HL-60 (cell line): ENCODE results near the gene SLC22A3.

Source experiments
- CTCF ChIP-seq: IDR thresholded peaks from one replicate; pipeline ENCODE4 v1.5.1; 2011; ENCODE audit warnings: low read length, control low read depth, inconsistent platforms; ENCODE audit not compliant: insufficient read depth
- POLR2AphosphoS5 ChIP-seq: IDR thresholded peaks from 2 replicates; pipeline ENCODE4 v1.6.1; 2012; ENCODE audit warnings: low read depth
- TF ChIP-seq, protein P1 (sequence below): IDR thresholded peaks from 2 replicates; pipeline ENCODE4 v1.6.1; 2012; ENCODE audit warnings: low read depth; ENCODE audit not compliant: insufficient replicate concordance

GRCh38 chr6:160367798-160368547, 19.8 kb downstream of the SLC22A3 start:
- TF ChIP-seq POLR2AphosphoS5: no peak
- TF ChIP-seq, protein P1, sequence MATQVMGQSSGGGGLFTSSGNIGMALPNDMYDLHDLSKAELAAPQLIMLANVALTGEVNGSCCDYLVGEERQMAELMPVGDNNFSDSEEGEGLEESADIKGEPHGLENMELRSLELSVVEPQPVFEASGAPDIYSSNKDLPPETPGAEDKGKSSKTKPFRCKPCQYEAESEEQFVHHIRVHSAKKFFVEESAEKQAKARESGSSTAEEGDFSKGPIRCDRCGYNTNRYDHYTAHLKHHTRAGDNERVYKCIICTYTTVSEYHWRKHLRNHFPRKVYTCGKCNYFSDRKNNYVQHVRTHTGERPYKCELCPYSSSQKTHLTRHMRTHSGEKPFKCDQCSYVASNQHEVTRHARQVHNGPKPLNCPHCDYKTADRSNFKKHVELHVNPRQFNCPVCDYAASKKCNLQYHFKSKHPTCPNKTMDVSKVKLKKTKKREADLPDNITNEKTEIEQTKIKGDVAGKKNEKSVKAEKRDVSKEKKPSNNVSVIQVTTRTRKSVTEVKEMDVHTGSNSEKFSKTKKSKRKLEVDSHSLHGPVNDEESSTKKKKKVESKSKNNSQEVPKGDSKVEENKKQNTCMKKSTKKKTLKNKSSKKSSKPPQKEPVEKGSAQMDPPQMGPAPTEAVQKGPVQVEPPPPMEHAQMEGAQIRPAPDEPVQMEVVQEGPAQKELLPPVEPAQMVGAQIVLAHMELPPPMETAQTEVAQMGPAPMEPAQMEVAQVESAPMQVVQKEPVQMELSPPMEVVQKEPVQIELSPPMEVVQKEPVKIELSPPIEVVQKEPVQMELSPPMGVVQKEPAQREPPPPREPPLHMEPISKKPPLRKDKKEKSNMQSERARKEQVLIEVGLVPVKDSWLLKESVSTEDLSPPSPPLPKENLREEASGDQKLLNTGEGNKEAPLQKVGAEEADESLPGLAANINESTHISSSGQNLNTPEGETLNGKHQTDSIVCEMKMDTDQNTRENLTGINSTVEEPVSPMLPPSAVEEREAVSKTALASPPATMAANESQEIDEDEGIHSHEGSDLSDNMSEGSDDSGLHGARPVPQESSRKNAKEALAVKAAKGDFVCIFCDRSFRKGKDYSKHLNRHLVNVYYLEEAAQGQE: no peak
- no peak for TF ChIP-seq CTCF
